Keratinocyte (primary cell): Measurements from ENCODE around the gene HSPA12B. TPM values are rescaled to one million over a fixed set of nuclear protein-coding genes. Genes with fewer than 3 reads are reported as not detected.

Source experiments
- DNase-seq: peaks from one replicate; pipeline ENCODE4 v3.0.0-alpha.2; 2011; ENCODE audit warnings: low read depth, missing footprints, low spot score
- FAIRE-seq: peaks from 2 replicates; lab custom pipeline; 2011; peaks lifted over from hg19 to GRCh38; lab: Jason Lieb, UNC
- H2AFZ ChIP-seq: 2 replicates; pipeline ENCODE4 v1.6.0; 2012; ENCODE audit warnings: low read length, control low read depth, inconsistent platforms; ENCODE audit not compliant: control insufficient read depth
- H3K27ac ChIP-seq: 2 replicates; pipeline ENCODE4 v1.5.1; 2011; ENCODE audit warnings: low read length; ENCODE audit not compliant: control insufficient read depth, insufficient read depth
- H3K27me3 ChIP-seq: 3 replicates; pipeline ENCODE4 v1.6.0; 2011; ENCODE audit warnings: low read length; ENCODE audit not compliant: control insufficient read depth, insufficient read depth; ENCODE audit errors: extremely low read depth
- H3K36me3 ChIP-seq, 2 experiments: 2 replicates in 1 of 2; 3 replicates in 1 of 2; pipeline ENCODE4 v1.5.1; 2011; ENCODE audit warnings: low read length in 2 of 2, mild to moderate bottlenecking in 1 of 2; ENCODE audit not compliant: control insufficient read depth in 2 of 2, insufficient read depth in 2 of 2; ENCODE audit errors: extremely low read depth in 1 of 2
- H3K4me1 ChIP-seq: 3 replicates; pipeline ENCODE4 v1.5.1; 2011; ENCODE audit warnings: low read length; ENCODE audit not compliant: control insufficient read depth, insufficient read depth; ENCODE audit errors: extremely low read depth
- H3K4me2 ChIP-seq: 3 replicates; pipeline ENCODE4 v1.6.0; 2011; ENCODE audit warnings: low read depth, low read length; ENCODE audit not compliant: control insufficient read depth, insufficient read depth; ENCODE audit errors: extremely low read depth
- H3K4me3 ChIP-seq, 3 experiments: fragments of 200-600 bp in 1 of 3; sonication (generic) in 1 of 3; 2 replicates in 2 of 3; 3 replicates in 1 of 3; pipeline ENCODE4 v1.5.1; 2011 to 2016; ENCODE audit warnings: low read length in 3 of 3, mild to moderate bottlenecking in 3 of 3, control low read depth in 2 of 3, inconsistent platforms in 1 of 3, low read depth in 1 of 3, mixed read lengths in 1 of 3, mixed run types in 1 of 3, moderate library complexity in 1 of 3; ENCODE audit not compliant: control insufficient read depth in 2 of 3, insufficient read depth in 2 of 3; ENCODE audit errors: extremely low read depth in 1 of 3
- H3K79me2 ChIP-seq: 2 replicates; pipeline ENCODE4 v1.6.0; 2012; ENCODE audit warnings: low read length; ENCODE audit not compliant: control insufficient read depth, insufficient read depth
- H3K9ac ChIP-seq: 3 replicates; pipeline ENCODE4 v1.6.0; 2011; ENCODE audit warnings: low read length; ENCODE audit not compliant: control insufficient read depth, insufficient read depth; ENCODE audit errors: extremely low read depth
- H3K9me1 ChIP-seq: 3 replicates; pipeline ENCODE4 v1.6.0; 2011; ENCODE audit warnings: low read length; ENCODE audit not compliant: control insufficient read depth, insufficient read depth; ENCODE audit errors: extremely low read depth
- H3K9me3 ChIP-seq: 2 replicates; pipeline ENCODE4 v1.5.1; 2012; ENCODE audit warnings: low read depth, low read length; ENCODE audit not compliant: control insufficient read depth
- H4K20me1 ChIP-seq: 3 replicates; pipeline ENCODE4 v1.6.0; 2011; ENCODE audit warnings: low read length; ENCODE audit not compliant: control insufficient read depth, insufficient read depth; ENCODE audit errors: extremely low read depth
- EZH2 ChIP-seq: IDR thresholded peaks from one replicate; pipeline ENCODE4 v1.6.1; 2012; ENCODE audit warnings: inconsistent platforms, mild to moderate bottlenecking, low read length, moderate library complexity
- dilution Hi-C: fragments of 300-500 bp; cut with MboI; formaldehyde crosslinking; loops from one replicate; pipeline ENCODE4 v1.7.0; 2020; ENCODE audit warnings: low sequenced_read_pairs; ENCODE audit not compliant: extremely low pct_ligation_motif_present
- polyA plus RNA-seq, 5 experiments: library from polyadenylated mRNA; depleted of rRNA in 3 of 5; stranded (reverse) in 3 of 5; stranded (forward) in 1 of 5; unstranded in 1 of 5; fragments of >200 nt; gene quantifications; 1 replicate in 1 of 5; 2 replicates in 3 of 5; 3 replicates in 1 of 5; pipeline versions ENCODE4 v1.2.1 to v1.2.3, GENCODE V29; 2011 to 2012; ENCODE audit warnings: missing spikeins in 2 of 5, low read depth in 1 of 5, low replicate concordance in 1 of 5
- TF ChIP-seq, protein P1 (sequence below), 3 experiments: IDR thresholded peaks in 1 of 3; conservative IDR thresholded peaks in 1 of 3; optimal IDR thresholded peaks in 1 of 3; 2 replicates in 2 of 3; 3 replicates in 1 of 3; pipeline versions ENCODE3 to v1.5.1; 2011; ENCODE audit warnings: low read length in 3 of 3, mild to moderate bottlenecking in 3 of 3, moderate library complexity in 2 of 3, control low read depth in 1 of 3, inconsistent platforms in 1 of 3; ENCODE audit not compliant: insufficient read depth in 2 of 3; ENCODE audit errors: extremely low read depth in 1 of 3

Gene HSPA12B
- polyA plus RNA-seq, 1 donor (not counting 4 experiments of a cell fraction or from before 2014, with no cell fraction given): not detected

DNA sequence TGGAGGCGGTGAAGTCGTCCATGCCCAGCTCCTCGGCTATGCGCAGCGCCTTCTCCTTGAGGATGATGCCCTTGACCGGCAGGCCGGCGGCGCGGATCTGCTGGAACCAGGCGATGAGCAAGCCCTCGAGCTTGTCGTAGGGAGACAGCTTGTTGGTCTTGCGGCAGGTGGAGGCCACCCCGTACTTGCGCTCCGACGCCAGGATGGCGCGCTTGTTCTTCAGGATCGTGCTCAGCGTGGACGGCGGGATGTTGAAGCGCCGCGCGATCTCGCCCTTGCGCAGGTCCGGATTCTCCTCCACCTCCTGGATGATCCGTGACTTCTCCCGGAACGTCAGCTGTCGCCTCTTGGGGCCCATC lies 53.6 kb downstream of the HSPA12B start:
- H3K79me2 ChIP-seq: peaks cover 31% of the 10 kb centered on the region
- H3K27ac ChIP-seq: peak overlapping the region; percentile 40
- H3K4me3 ChIP-seq: peak overlapping the region; percentile 43 to 77 (median 75)
- no peaks in the 10 kb centered on the region for H3K27me3 ChIP-seq
- peak overlapping the region; percentile 91 for H3K4me2 ChIP-seq
- TF ChIP-seq, protein P1, sequence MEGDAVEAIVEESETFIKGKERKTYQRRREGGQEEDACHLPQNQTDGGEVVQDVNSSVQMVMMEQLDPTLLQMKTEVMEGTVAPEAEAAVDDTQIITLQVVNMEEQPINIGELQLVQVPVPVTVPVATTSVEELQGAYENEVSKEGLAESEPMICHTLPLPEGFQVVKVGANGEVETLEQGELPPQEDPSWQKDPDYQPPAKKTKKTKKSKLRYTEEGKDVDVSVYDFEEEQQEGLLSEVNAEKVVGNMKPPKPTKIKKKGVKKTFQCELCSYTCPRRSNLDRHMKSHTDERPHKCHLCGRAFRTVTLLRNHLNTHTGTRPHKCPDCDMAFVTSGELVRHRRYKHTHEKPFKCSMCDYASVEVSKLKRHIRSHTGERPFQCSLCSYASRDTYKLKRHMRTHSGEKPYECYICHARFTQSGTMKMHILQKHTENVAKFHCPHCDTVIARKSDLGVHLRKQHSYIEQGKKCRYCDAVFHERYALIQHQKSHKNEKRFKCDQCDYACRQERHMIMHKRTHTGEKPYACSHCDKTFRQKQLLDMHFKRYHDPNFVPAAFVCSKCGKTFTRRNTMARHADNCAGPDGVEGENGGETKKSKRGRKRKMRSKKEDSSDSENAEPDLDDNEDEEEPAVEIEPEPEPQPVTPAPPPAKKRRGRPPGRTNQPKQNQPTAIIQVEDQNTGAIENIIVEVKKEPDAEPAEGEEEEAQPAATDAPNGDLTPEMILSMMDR (optimal IDR thresholded peaks at IDR 0.05 in 1 of 3, IDR thresholded peaks at IDR 0.05 in 1 of 3, conservative IDR thresholded peaks at IDR 0.05 in 1 of 3; ENCODE audit: extremely low read depth in 1 of 3, insufficient read depth in 2 of 3, low read length in 3 of 3): peak in 1 of 3 experiments; percentile 7
- no peak for TF ChIP-seq EZH2
- peaks cover 0 to 9% of the 10 kb centered on the region in 2 experiments for H3K36me3 ChIP-seq
- no peak for FAIRE-seq
- dilution Hi-C loops: no loop called here
- H3K9me3 ChIP-seq: no peaks in the 10 kb centered on the region
- peaks cover 4% of the 10 kb centered on the region for H3K9me1 ChIP-seq
- peak overlapping the region; percentile 52 for H2AFZ ChIP-seq
- peaks cover 21% of the 10 kb centered on the region for H4K20me1 ChIP-seq
- H3K9ac ChIP-seq: peak overlapping the region; percentile 77
- DNase-seq: no peak
- peaks cover 31% of the 10 kb centered on the region for H3K4me1 ChIP-seq

DNA sequence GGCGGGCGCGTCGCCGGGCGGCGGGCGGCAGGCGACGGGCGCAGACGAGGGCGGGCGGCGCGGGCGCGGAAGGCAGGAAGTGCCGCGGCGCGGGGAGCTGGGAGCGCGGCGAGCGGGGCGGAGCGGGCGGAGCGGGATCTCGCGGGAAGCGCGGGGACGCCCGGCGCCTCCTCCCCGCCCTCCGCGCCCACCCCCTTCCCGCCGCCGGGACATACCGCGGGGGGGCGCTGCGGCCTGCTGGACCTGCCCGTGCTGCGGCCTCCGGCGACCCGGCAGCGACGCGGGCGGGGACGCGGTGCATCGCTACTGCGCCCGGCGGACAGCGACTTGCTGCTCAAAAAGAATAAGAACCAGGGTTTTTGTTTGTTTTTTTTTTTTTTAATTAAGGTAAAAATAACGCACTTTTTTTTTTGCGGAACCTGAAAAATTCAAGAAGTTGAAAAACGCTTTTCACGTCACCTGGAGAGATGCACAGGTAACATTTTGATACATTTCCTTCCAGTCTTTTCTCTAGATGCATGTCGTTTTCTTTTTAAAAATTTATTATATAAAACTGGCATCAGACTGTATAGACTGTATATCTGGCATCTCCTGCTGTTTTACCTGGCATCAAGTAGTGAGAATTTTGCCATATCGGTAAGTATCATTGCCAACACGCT lies 54.3 kb downstream of the HSPA12B start, which contains the start of gene CENPB:
Gene CENPB, minus strand, starts transcription at position 76 of the 659 bp plus-strand sequence. CDS start 257 bp downstream, outside the sequence.
- Histone ChIP-seq H3K4me1 (peaks cover 31% of the 10 kb centered on the region), H3K27me3 (no peaks in the 10 kb centered on the region), H3K4me2 (peak within 1 kb of the TSS; percentile 91), H3K4me3 (peak within 1 kb of the TSS; percentile 43 to 77 (median 75)), H3K27ac (peak within 1 kb of the TSS; percentile 40), H3K36me3 (peaks cover 0 to 9% of the 10 kb centered on the region in 2 experiments), H3K9me1 (peaks cover 4% of the 10 kb centered on the region), H3K9me3 (no peaks in the 10 kb centered on the region), H2AFZ (peak within 1 kb of the TSS; percentile 52), H3K79me2 (peaks cover 31% of the 10 kb centered on the region), H4K20me1 (peaks cover 21% of the 10 kb centered on the region), H3K9ac (peak within 1 kb of the TSS; percentile 77)
- FAIRE-seq (no peak), DNase-seq (no peak)
- dilution Hi-C loops: no loop called here
- no peak for TF ChIP-seq EZH2
- TF ChIP-seq, protein P1 (optimal IDR thresholded peaks at IDR 0.05 in 1 of 3, IDR thresholded peaks at IDR 0.05 in 1 of 3, conservative IDR thresholded peaks at IDR 0.05 in 1 of 3; ENCODE audit: extremely low read depth in 1 of 3, insufficient read depth in 2 of 3, low read length in 3 of 3): peak; percentile 44 to 94 (median 55)
